HEK293 (cell line): Measurements from ENCODE around the gene TUFM.

Source experiments
- CTCF ChIA-PET: fragments of 350-600 bp; formaldehyde crosslinking; extraction: SDS; loops from one replicate; lab custom pipeline; 2021; ENCODE audit warnings: antibody characterized with exemption; lab: Yijun Ruan, JAX
- POLR2A ChIA-PET: fragments of 300-600 bp; formaldehyde crosslinking; extraction: SDS; loops from one replicate; lab custom pipeline; 2020; ENCODE audit warnings: antibody characterized with exemption, inconsistent platforms; lab: Yijun Ruan, JAX
- H3K27ac ChIP-seq: fragments of 200-500 bp; sonication (Bioruptor generic); 2 replicates; pipeline ENCODE4 v1.5.1; 2014; ENCODE audit warnings: low read depth, low read length, control low read depth, inconsistent platforms; ENCODE audit errors: extremely low read depth
- H3K36me3 ChIP-seq, 2 experiments: fragments of 200-500 bp in 1 of 2; sonication (Bioruptor generic) in 1 of 2; 1 replicate in 1 of 2; 2 replicates in 1 of 2; pipeline ENCODE4 v1.5.1; 2014 to 2017; ENCODE audit warnings: inconsistent platforms in 2 of 2, low read length in 2 of 2; ENCODE audit not compliant: control insufficient read depth in 2 of 2, insufficient read depth in 1 of 2
- H3K4me1 ChIP-seq: fragments of 200-500 bp; sonication (Bioruptor generic); 2 replicates; pipeline ENCODE4 v1.5.1; 2014; ENCODE audit warnings: mild to moderate bottlenecking, low read length, inconsistent platforms; ENCODE audit not compliant: control insufficient read depth, insufficient read depth
- H3K4me3 ChIP-seq: 2 replicates; pipeline ENCODE4 v1.5.1; 2011; ENCODE audit warnings: low read depth, mild to moderate bottlenecking, control low read depth, low read length, moderate library complexity
- H3K9me3 ChIP-seq: fragments of 200-500 bp; sonication (Bioruptor generic); 2 replicates; pipeline ENCODE4 v1.5.1; 2014; ENCODE audit warnings: low read depth, low read length, inconsistent platforms; ENCODE audit not compliant: control insufficient read depth, insufficient read depth
- GLI2 ChIP-seq: fragments of 450-650 bp; formaldehyde crosslinking; IDR thresholded peaks from 2 replicates; pipeline ENCODE4; 2017; ENCODE audit warnings: missing biosample characterization, missing genetic modification characterization, low read depth, borderline replicate concordance
- HOXC10 ChIP-seq: sonication (generic); formaldehyde crosslinking; IDR thresholded peaks from 2 replicates; pipeline ENCODE4 v1.8.1; 2023; ENCODE audit warnings: mild to moderate bottlenecking, missing genetic modification reagents
- KLF16 ChIP-seq: fragments of 450-650 bp; formaldehyde crosslinking; IDR thresholded peaks from 2 replicates; pipeline ENCODE4 v1.5.1; 2017; ENCODE audit warnings: missing biosample characterization, missing genetic modification characterization
- SCRT2 ChIP-seq: fragments of 450-650 bp; formaldehyde crosslinking; IDR thresholded peaks from 2 replicates; pipeline ENCODE4 v1.5.1; 2016; ENCODE audit warnings: missing biosample characterization, missing genetic modification characterization
- ZBTB17 ChIP-seq: fragments of 450-650 bp; formaldehyde crosslinking; IDR thresholded peaks from 2 replicates; pipeline ENCODE4 v1.5.1; 2016; ENCODE audit warnings: missing biosample characterization, missing genetic modification characterization
- ZEB2 ChIP-seq: fragments of 450-650 bp; formaldehyde crosslinking; IDR thresholded peaks from 2 replicates; pipeline ENCODE4 v1.5.1; 2016; ENCODE audit warnings: missing biosample characterization, missing genetic modification characterization
- ZNF112 ChIP-seq: fragments of 450-650 bp; formaldehyde crosslinking; IDR thresholded peaks from 2 replicates; pipeline ENCODE4 v1.5.0; 2017; ENCODE audit warnings: missing biosample characterization, missing genetic modification characterization
- ZNF132 ChIP-seq: fragments of 450-650 bp; formaldehyde crosslinking; IDR thresholded peaks from 2 replicates; pipeline ENCODE4 v1.5.1; 2017; ENCODE audit warnings: missing biosample characterization, missing genetic modification characterization, borderline replicate concordance
- ZNF138 ChIP-seq: fragments of 450-650 bp; formaldehyde crosslinking; IDR thresholded peaks from 2 replicates; pipeline ENCODE4 v1.5.1; 2016; ENCODE audit warnings: missing biosample characterization, missing genetic modification characterization, borderline replicate concordance
- ZNF530 ChIP-seq: fragments of 450-650 bp; formaldehyde crosslinking; IDR thresholded peaks from 2 replicates; pipeline ENCODE4 v1.5.1; 2016; ENCODE audit warnings: low read depth, missing biosample characterization, missing genetic modification characterization
- ZNF629 ChIP-seq: fragments of 450-650 bp; formaldehyde crosslinking; IDR thresholded peaks from 2 replicates; pipeline ENCODE4 v1.5.1; 2017; ENCODE audit warnings: missing biosample characterization, missing genetic modification characterization
- ZNF707 ChIP-seq: fragments of 450-650 bp; formaldehyde crosslinking; IDR thresholded peaks from 2 replicates; pipeline ENCODE4 v1.5.1; 2016; ENCODE audit warnings: missing biosample characterization, missing genetic modification characterization
- ZNF777 ChIP-seq: fragments of 450-650 bp; formaldehyde crosslinking; IDR thresholded peaks from 2 replicates; pipeline ENCODE4 v1.5.1; 2017; ENCODE audit warnings: missing biosample characterization, missing genetic modification characterization, borderline replicate concordance
- ZNF843 ChIP-seq: fragments of 450-650 bp; formaldehyde crosslinking; IDR thresholded peaks from 2 replicates; pipeline ENCODE4 v1.5.1; 2016; ENCODE audit warnings: missing biosample characterization, missing genetic modification characterization
- TF ChIP-seq, protein P1 (sequence below): fragments of 450-650 bp; formaldehyde crosslinking; IDR thresholded peaks from 2 replicates; pipeline ENCODE4 v1.5.1; 2017; ENCODE audit warnings: missing biosample characterization, missing genetic modification characterization
- TF ChIP-seq, protein P2 (sequence below): fragments of 450-650 bp; formaldehyde crosslinking; IDR thresholded peaks from 2 replicates; pipeline ENCODE4 v1.5.0; 2017; ENCODE audit warnings: missing biosample characterization, missing genetic modification characterization, borderline replicate concordance
- TF ChIP-seq, protein P3 (sequence below): fragments of 450-650 bp; formaldehyde crosslinking; IDR thresholded peaks from 2 replicates; pipeline ENCODE4 v1.5.1; 2016; ENCODE audit warnings: missing biosample characterization, missing genetic modification characterization
- TF ChIP-seq, protein P4 (sequence below): fragments of 450-650 bp; formaldehyde crosslinking; IDR thresholded peaks from 2 replicates; pipeline ENCODE4 v1.5.1; 2016; ENCODE audit warnings: missing biosample characterization, missing genetic modification characterization, low read depth
- TF ChIP-seq, protein P5 (sequence below): fragments of 450-650 bp; formaldehyde crosslinking; IDR thresholded peaks from 2 replicates; pipeline ENCODE4 v1.5.1; 2016; ENCODE audit warnings: missing biosample characterization, missing genetic modification characterization

Gene TUFM

DNA sequence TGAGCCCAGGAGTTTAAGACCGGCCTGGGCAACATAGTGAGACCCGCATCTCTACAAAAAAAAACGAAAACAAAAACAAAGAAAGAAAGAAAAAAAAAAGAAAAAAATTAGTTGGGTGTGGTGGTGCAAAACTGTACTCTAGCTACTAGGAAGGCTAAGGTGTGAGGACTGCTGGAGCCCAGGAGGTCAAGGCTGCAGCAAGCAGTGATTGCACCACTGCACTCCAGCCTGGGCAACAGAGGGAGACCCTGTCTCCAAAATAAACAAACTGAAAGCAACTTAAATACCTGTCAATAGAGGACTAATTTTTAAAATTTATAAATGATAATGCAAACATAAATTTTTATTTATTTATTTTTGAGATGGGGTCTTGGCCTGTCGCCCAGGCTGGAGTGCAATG is 49.5 kb upstream of the TUFM start:
- Histone ChIP-seq H3K4me3 (no peak overlapping the region), H3K36me3 (peaks cover 0 to 17% of the 10 kb centered on the region in 2 experiments; a peak in 2 of 3 replicates), H3K9me3 (no peaks in the 10 kb centered on the region), H3K27ac (no peak overlapping the region), H3K4me1 (no peaks in the 10 kb centered on the region)
- ChIA-PET CTCF (no interaction called here), POLR2A (no interaction called here)
- TF ChIP-seq, protein P1, sequence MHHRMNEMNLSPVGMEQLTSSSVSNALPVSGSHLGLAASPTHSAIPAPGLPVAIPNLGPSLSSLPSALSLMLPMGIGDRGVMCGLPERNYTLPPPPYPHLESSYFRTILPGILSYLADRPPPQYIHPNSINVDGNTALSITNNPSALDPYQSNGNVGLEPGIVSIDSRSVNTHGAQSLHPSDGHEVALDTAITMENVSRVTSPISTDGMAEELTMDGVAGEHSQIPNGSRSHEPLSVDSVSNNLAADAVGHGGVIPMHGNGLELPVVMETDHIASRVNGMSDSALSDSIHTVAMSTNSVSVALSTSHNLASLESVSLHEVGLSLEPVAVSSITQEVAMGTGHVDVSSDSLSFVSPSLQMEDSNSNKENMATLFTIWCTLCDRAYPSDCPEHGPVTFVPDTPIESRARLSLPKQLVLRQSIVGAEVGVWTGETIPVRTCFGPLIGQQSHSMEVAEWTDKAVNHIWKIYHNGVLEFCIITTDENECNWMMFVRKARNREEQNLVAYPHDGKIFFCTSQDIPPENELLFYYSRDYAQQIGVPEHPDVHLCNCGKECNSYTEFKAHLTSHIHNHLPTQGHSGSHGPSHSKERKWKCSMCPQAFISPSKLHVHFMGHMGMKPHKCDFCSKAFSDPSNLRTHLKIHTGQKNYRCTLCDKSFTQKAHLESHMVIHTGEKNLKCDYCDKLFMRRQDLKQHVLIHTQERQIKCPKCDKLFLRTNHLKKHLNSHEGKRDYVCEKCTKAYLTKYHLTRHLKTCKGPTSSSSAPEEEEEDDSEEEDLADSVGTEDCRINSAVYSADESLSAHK (tag by site-specific recombination): no peak
- no peak for TF ChIP-seq ZNF132 (tag by site-specific recombination)
- no peak for TF ChIP-seq ZNF707
- TF ChIP-seq, protein P2, sequence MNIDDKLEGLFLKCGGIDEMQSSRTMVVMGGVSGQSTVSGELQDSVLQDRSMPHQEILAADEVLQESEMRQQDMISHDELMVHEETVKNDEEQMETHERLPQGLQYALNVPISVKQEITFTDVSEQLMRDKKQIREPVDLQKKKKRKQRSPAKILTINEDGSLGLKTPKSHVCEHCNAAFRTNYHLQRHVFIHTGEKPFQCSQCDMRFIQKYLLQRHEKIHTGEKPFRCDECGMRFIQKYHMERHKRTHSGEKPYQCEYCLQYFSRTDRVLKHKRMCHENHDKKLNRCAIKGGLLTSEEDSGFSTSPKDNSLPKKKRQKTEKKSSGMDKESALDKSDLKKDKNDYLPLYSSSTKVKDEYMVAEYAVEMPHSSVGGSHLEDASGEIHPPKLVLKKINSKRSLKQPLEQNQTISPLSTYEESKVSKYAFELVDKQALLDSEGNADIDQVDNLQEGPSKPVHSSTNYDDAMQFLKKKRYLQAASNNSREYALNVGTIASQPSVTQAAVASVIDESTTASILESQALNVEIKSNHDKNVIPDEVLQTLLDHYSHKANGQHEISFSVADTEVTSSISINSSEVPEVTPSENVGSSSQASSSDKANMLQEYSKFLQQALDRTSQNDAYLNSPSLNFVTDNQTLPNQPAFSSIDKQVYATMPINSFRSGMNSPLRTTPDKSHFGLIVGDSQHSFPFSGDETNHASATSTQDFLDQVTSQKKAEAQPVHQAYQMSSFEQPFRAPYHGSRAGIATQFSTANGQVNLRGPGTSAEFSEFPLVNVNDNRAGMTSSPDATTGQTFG: no peak
- TF ChIP-seq ZNF530 (tag by site-specific recombination): no peak
- TF ChIP-seq ZNF777 (tag by site-specific recombination): no peak
- no peak for TF ChIP-seq KLF16 (tag by site-specific recombination)
- TF ChIP-seq, protein P3, sequence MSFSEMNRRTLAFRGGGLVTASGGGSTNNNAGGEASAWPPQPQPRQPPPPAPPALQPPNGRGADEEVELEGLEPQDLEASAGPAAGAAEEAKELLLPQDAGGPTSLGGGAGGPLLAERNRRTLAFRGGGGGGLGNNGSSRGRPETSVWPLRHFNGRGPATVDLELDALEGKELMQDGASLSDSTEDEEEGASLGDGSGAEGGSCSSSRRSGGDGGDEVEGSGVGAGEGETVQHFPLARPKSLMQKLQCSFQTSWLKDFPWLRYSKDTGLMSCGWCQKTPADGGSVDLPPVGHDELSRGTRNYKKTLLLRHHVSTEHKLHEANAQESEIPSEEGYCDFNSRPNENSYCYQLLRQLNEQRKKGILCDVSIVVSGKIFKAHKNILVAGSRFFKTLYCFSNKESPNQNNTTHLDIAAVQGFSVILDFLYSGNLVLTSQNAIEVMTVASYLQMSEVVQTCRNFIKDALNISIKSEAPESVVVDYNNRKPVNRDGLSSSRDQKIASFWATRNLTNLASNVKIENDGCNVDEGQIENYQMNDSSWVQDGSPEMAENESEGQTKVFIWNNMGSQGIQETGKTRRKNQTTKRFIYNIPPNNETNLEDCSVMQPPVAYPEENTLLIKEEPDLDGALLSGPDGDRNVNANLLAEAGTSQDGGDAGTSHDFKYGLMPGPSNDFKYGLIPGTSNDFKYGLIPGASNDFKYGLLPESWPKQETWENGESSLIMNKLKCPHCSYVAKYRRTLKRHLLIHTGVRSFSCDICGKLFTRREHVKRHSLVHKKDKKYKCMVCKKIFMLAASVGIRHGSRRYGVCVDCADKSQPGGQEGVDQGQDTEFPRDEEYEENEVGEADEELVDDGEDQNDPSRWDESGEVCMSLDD (tag by site-specific recombination): no peak
- no peak for TF ChIP-seq ZNF843
- TF ChIP-seq HOXC10: no peak
- TF ChIP-seq ZNF138: no peak
- no peak for TF ChIP-seq ZNF112 (tag by site-specific recombination)
- TF ChIP-seq GLI2 (tag by site-specific recombination): no peak
- TF ChIP-seq ZBTB17: no peak
- TF ChIP-seq, protein P4, sequence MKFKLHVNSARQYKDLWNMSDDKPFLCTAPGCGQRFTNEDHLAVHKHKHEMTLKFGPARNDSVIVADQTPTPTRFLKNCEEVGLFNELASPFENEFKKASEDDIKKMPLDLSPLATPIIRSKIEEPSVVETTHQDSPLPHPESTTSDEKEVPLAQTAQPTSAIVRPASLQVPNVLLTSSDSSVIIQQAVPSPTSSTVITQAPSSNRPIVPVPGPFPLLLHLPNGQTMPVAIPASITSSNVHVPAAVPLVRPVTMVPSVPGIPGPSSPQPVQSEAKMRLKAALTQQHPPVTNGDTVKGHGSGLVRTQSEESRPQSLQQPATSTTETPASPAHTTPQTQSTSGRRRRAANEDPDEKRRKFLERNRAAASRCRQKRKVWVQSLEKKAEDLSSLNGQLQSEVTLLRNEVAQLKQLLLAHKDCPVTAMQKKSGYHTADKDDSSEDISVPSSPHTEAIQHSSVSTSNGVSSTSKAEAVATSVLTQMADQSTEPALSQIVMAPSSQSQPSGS (tag by site-specific recombination): no peak
- TF ChIP-seq SCRT2 (tag by site-specific recombination): no peak
- TF ChIP-seq ZEB2 (tag by site-specific recombination): no peak
- TF ChIP-seq ZNF629 (tag by site-specific recombination): no peak
- TF ChIP-seq, protein P5, sequence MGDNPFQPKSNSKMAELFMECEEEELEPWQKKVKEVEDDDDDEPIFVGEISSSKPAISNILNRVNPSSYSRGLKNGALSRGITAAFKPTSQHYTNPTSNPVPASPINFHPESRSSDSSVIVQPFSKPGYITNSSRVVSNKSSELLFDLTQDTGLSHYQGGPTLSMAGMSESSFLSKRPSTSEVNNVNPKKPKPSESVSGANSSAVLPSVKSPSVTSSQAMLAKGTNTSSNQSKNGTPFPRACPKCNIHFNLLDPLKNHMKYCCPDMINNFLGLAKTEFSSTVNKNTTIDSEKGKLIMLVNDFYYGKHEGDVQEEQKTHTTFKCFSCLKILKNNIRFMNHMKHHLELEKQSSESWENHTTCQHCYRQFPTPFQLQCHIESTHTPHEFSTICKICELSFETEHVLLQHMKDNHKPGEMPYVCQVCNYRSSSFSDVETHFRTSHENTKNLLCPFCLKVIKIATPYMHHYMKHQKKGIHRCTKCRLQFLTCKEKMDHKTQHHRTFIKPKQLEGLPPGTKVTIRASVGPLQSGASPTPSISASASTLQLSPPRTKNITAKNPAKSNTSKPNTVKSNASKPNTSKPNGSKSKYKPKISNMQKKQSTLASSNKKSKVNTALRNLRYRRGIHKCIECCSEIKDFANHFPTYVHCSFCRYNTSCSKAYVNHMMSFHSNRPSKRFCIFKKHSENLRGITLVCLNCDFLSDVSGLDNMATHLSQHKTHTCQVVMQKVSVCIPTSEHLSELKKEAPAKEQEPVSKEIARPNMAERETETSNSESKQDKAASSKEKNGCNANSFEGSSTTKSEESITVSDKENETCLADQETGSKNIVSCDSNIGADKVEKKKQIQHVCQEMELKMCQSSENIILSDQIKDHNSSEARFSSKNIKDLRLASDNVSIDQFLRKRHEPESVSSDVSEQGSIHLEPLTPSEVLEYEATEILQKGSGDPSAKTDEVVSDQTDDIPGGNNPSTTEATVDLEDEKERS: no peak
